NCI-H128 (cell line): ENCODE measurements around the gene PRKCB.

ENCODE experiments used
- DNase-seq: peaks from one replicate; lab custom pipeline; 2025; ENCODE audit not compliant: unreplicated experiment; lab: John Stamatoyannopoulos, UW

PRKCB gene

DNA sequence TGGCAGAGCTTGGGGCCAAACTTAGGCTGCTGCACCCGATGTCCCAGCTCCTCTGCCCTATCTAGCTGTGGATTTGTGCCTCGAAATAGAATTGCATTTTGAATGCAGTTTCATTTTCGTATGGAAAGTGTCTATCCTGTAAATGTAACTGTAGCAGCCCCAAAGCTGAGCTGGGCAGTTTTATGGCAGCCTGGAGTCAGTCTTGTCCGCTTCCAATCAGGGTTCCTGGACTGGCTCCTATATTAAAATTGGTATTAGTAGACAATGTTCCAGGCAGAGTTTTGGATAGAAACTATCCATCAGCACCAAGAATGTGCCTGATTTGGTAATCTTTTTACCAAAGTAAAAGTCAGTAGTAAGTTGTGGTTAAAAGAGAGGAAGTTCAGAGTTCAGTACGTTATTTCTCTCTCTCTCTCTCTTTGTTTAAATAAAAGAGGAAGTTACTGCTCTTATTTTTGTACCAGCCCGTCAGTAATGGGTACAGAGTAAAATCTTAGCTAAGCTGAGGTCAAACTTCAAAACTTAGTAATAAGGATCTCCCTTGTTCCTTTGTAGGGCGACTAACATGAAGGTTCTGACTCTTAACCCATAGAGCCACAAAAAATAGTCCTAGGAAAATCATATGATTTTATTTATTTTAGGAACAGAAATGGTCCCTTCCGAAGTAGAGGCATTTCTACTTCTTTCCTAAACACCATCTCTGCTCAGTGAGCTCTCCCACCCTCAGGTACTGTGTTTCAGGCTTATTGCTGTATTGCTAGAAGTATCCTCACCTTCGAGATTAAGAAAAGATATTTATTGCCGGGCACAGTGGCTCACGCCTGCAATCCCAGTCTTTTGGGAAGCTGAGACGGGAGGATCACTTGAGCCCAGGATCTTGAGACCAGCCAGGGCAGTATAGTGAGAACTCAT lies 28.0 kb downstream of the PRKCB start:
- no peak for DNase-seq

DNA sequence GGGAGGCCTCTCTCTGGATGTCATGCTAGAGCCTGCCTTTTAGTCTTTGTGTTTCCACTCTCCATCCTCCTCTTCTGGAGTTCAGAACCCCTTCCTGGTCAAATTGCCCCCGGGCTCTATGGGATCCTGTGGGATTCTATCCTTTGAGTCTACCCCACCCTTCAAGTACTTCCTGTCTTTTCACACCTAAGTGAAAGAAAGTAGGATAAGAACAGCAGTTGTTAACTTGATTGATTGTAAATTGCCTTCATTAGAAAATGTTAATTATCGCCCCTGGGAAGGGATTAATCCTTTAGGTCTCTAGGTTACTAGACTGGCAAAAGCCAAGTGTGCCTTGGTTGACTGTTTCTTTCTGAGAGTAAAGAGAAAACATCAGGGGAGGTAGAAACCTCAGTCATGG lies 30.1 kb downstream of the PRKCB start:
- DNase-seq: no peak

DNA sequence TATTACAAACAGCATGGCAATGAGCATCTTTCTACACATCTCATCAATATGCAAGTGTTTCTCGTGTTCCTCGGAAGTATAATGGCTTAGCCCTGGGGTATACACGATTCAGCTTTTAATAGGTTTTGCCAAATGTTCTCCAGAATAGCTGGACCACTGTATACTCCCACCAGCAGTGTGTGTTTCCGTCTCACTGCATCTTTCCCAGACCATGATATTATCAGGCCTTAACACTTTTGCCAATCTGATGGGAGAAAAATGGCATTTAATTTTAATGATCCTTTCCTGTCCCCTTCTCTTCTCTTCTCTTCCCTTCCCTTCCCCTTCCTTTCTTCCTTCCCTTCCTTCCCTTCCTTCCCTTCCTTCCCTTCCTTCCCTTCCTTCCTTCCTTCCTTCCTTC lies 30.8 kb downstream of the PRKCB start:
- DNase-seq: no peak

GRCh38 chr16:23867566-23867965 lies 31.8 kb downstream of the PRKCB start:
- DNase-seq: no peak

DNA sequence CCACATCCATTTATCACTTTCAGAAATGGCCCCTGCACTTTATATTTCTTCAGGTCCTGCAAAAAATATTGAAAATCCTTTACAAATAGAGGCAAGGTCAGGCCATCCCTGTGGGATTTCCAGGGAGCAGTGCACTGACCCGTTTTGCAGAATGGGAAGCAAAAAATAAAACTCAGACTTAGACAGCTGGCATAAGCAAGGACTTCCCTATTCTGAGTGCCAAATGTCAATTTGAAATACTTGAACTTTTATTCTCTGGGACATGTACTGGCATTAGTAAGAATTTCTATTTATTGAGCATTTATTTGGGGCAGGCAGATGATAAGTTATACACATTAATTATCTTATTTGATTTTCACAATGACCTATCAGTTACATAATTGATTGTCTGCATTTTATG lies 32.4 kb downstream of the PRKCB start:
- no peak for DNase-seq

DNA sequence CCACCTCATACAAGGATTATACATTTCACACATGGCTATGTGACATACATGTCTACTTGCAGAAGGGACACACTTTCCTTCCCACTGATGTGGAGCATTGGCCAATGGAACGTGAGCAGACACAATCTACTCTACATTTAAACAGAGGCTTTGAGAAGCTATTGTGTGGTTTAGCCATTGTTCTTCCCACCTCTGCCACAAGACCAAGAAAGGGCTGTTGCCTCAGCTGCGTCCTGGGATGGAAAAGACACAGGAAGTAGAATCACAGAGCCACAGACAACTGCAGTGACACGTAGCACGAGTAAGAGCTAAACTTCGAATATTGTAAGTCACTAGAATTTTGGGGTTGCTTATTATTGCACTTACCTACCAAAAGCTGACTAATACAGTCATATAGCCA lies 33.3 kb downstream of the PRKCB start:
- no peak for DNase-seq

GRCh38 chr16:23871924-23872323 lies 36.1 kb downstream of the PRKCB start:
- DNase-seq: no peak

GRCh38 chr16:23874613-23875294 lies 39.0 kb downstream of the PRKCB start:
- DNase-seq: no peak

GRCh38 chr16:23876256-23876896 lies 40.6 kb downstream of the PRKCB start:
- no peak for DNase-seq

GRCh38 chr16:23877107-23878070 lies 41.6 kb downstream of the PRKCB start:
- DNase-seq: no peak

DNA sequence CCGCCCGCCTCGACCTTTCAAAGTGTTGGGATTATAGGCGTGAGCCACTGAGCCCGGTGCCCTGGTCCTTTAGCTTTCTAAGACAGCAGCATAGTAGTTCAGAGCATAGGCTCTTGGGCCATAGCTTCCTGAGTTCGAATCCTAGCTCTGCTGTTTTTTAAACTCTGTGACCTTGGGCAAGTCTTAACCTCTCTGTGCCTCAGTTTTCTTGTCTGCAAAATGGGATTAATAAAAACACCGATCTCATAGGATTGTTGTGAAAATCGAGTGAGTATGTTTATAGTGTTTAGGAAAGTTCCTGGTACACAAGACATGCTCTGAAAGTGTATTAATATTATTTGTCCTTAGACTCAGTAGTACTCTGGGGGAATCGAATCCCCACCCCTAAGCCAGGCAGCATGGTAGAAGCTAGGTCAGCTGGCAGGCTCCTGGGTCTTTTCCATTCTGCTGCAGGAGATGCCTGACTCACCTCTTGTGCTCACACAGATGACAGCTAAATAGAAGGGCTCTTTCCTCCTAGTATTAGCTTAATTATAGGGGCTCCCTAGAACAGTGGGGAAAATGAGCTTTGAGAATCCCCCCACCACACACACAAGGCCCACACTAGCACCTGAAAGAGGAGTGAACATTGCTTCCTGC lies 44.1 kb downstream of the PRKCB start:
- no peak for DNase-seq

GRCh38 chr16:23889189-23889588 lies 53.4 kb downstream of the PRKCB start:
- no peak for DNase-seq

- no peak for DNase-seq
Observed at GRCh38 chr16:23893986-23894385, 58.2 kb downstream of the PRKCB start.

- DNase-seq: no peak
Observed at GRCh38 chr16:23895052-23895451, 59.3 kb downstream of the PRKCB start.

DNA sequence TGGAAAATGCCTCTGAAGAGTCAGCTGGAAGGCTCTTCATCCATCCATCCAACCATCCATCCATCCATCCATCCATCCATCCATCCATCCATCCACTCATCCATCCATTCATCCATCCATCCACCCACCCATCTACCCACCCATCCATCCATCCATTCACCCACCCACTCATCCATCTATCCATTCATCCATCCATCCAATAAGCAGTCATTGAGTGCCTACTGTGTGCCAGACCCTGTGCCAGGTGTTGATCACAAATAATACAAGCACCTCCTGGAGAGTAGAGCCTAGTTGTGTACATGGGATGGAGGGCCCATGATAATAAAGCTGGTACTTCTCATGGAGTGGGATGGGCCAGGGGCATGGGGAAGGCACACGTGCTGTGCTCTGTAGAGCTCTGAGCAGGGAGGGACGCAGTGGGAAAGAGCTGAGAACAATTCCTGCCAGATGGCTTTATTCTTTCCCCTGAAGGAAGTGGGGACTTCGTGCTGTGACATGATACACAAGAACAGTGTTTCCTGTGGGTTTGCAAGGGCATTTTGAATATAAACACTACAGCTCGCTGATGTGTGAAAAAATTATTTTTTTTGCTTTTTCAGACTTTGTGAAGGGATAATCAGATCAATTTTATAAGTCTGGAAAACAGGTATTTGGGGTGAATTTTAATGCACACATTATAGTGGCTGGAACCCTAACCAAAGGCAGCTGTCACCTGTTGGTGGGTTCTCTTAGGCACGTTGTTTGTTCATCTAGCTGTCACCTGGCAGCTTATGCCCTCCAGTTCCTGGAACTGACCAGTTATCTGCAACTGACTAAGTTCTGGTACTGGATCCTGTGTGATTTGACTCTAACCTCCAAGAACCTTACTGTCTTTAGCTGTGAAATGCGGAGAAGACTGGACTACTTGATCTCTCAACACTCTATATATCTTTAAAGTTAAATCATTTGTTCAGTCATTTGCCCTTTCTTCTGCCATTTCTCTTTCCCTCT lies 61.3 kb downstream of the PRKCB start:
- no peak for DNase-seq

DNA sequence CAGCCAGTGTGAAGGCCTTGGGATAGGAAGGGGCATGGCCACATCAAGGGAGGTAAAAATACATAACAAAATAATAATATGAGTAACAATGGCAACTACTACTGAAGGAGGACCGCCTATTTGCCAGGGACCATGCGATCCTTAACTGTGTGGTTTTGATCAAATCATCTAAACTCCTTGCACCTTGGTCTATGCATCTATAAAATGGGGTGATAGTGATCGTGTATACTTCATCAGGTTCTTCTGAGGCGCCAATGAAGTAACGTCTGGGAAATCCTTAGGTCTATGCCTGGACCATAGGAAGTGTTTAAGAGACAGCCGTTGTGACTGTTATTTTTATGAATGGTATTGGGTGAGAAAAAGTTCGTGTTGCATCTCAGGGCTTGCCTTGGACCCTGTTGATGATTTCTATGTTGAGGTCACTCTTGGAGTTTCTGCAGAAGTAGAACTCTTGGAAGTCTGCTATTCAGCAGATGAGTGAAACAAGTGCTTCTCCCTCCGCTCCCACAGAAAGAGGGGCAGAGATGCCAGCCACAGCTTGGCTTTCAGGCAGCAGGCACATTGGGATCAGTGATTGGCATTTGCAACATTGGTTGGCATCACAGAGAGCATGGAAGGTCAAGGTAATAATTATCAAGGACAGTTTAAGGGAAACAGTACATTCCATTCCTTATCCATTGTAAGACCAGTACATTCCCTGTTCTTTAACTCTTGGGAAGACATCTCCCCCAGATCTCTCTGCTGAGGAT lies 63.1 kb downstream of the PRKCB start:
- DNase-seq: no peak

- DNase-seq: no peak
Observed at GRCh38 chr16:23899869-23900268, 64.1 kb downstream of the PRKCB start.

- no peak for DNase-seq
Observed at GRCh38 chr16:23900480-23901177, 64.8 kb downstream of the PRKCB start.
